Right lobe of liver (tissue), 4 donors: Measurements from ENCODE around the gene ELMO1.

Source experiments
- POLR2A ChIP-seq: fragments of 450-650 bp; IDR thresholded peaks from one replicate; pipeline ENCODE4 v1.6.1; 2017; ENCODE audit warnings: antibody characterized with exemption, mild to moderate bottlenecking
- TF ChIP-seq, protein P1 (sequence below), 4 donors: fragments of 200-600 bp in 3 of 4; fragments of 450-650 bp in 1 of 4; IDR thresholded peaks; one replicate each; pipeline versions ENCODE4 v1.5.1 to v1.8.0; 2016 to 2022; ENCODE audit warnings: antibody characterized with exemption in 4 of 4, mild to moderate bottlenecking in 2 of 4
- donor health status: DM: no; HTN: no; CAD: no.
- donor health status: DM: no; HTN: no; CAD: no.
- donor health status: DM: no; HTN: yes; CAD: no.

GRCh38 chr7:37427276-37427940 is 21.3 kb downstream of the ELMO1 start:
- TF ChIP-seq POLR2A = no peak
- TF ChIP-seq, protein P1, sequence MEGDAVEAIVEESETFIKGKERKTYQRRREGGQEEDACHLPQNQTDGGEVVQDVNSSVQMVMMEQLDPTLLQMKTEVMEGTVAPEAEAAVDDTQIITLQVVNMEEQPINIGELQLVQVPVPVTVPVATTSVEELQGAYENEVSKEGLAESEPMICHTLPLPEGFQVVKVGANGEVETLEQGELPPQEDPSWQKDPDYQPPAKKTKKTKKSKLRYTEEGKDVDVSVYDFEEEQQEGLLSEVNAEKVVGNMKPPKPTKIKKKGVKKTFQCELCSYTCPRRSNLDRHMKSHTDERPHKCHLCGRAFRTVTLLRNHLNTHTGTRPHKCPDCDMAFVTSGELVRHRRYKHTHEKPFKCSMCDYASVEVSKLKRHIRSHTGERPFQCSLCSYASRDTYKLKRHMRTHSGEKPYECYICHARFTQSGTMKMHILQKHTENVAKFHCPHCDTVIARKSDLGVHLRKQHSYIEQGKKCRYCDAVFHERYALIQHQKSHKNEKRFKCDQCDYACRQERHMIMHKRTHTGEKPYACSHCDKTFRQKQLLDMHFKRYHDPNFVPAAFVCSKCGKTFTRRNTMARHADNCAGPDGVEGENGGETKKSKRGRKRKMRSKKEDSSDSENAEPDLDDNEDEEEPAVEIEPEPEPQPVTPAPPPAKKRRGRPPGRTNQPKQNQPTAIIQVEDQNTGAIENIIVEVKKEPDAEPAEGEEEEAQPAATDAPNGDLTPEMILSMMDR (IDR thresholded peaks at IDR 0.05) = no peak
